GM19468 (cell line): ENCODE data around the gene LRRK1.

ENCODE experiments used
- ATAC-seq: cut with Tn5 transposase; IDR thresholded peaks from one replicate; pipeline ENCODE4 v1.9.1; 2021; ENCODE audit warnings: mild to moderate bottlenecking, moderate library complexity, moderate number of reproducible peaks; ENCODE audit not compliant: unreplicated experiment; ENCODE audit errors: extremely low read depth

The LRRK1 gene

GRCh38 chr15:100918690-100919480 is at the start of gene LRRK1:
LRRK1 (plus strand) TSS chr15:100919357; CDS start chr15:100924633, 5,276 bp downstream.
- no peak for ATAC-seq

GRCh38 chr15:100873029-100873677 is 46.0 kb upstream of the LRRK1 start:
- peak; percentile 51 for ATAC-seq

- ATAC-seq, result no peak
Measured at GRCh38 chr15:100875495-100875894, 43.7 kb upstream of the LRRK1 start.

GRCh38 chr15:100875976-100876375 is 43.2 kb upstream of the LRRK1 start:
- no peak for ATAC-seq

- no peak for ATAC-seq
Measured at GRCh38 chr15:100877551-100877950, 41.6 kb upstream of the LRRK1 start.

GRCh38 chr15:100878130-100878529 is 41.0 kb upstream of the LRRK1 start:
- no peak for ATAC-seq

- no peak for ATAC-seq
Measured at GRCh38 chr15:100878648-100879047, 40.5 kb upstream of the LRRK1 start.

GRCh38 chr15:100879061-100879463 is 40.1 kb upstream of the LRRK1 start:
- no peak for ATAC-seq

GRCh38 chr15:100879464-100880138 is 39.6 kb upstream of the LRRK1 start, which contains the start of gene ALDH1A3:
ALDH1A3 (plus strand) TSS chr15:100879831; CDS start chr15:100879908, 77 bp downstream.
- ATAC-seq, result peak; percentile 35

- ATAC-seq, result no peak
Measured at GRCh38 chr15:100880139-100880896, 38.8 kb upstream of the LRRK1 start.

- ATAC-seq, result no peak
Measured at GRCh38 chr15:100880897-100881242, 38.3 kb upstream of the LRRK1 start.

- no peak for ATAC-seq
Measured at GRCh38 chr15:100881573-100882336, 37.4 kb upstream of the LRRK1 start.

GRCh38 chr15:100885116-100885515 is 34.0 kb upstream of the LRRK1 start:
- ATAC-seq, result no peak

- ATAC-seq, result no peak
Measured at GRCh38 chr15:100885811-100886210, 33.3 kb upstream of the LRRK1 start.

GRCh38 chr15:100887211-100887913 is 31.8 kb upstream of the LRRK1 start:
- ATAC-seq, result no peak

- ATAC-seq, result no peak
Measured at GRCh38 chr15:100889385-100890050, 29.6 kb upstream of the LRRK1 start.

- ATAC-seq, result no peak
Measured at GRCh38 chr15:100890051-100890720, 29.0 kb upstream of the LRRK1 start.

GRCh38 chr15:100890850-100891249 is 28.3 kb upstream of the LRRK1 start:
- no peak for ATAC-seq
